CD4-positive, alpha-beta T cell (primary cell): ENCODE data around the gene PRR22. TPM values are rescaled to one million over a fixed set of nuclear protein-coding genes. Genes with fewer than 3 reads are reported as not detected.
"Not testable (repeated sequence)": the region's sequence is repeated elsewhere in the genome, so short reads cannot be mapped to it uniquely, and the experiment has no call there.

ENCODE experiments used
- ATAC-seq: fragments of 200-7000 bp; cut with Tn5 transposase; one replicate; pipeline ENCODE4 v1.10.0; 2022; ENCODE audit warnings: mild to moderate bottlenecking; ENCODE audit not compliant: poor library complexity
- CTCF ChIA-PET: fragments of 350-600 bp; sonication (Branson Sonifier 250); formaldehyde crosslinking; loops from one replicate; lab custom pipeline; 2021; ENCODE audit warnings: antibody characterized with exemption, inconsistent platforms; lab: Charles Lee
- POLR2A ChIA-PET: fragments of 350-600 bp; sonication (Branson Sonifier 250); formaldehyde crosslinking; loops from one replicate; lab custom pipeline; 2021; ENCODE audit warnings: antibody characterized with exemption, inconsistent platforms; lab: Charles Lee
- DNase-seq, 14 experiments: peaks; one replicate each; pipeline ENCODE4 v3.0.0-alpha.2; 2013 to 2020; ENCODE audit warnings: mixed read lengths in 2 of 14
- H3K27ac ChIP-seq, 2 donors: one replicate each; pipeline versions ENCODE4 v1.5.1 to v1.7.0; 2013; ENCODE audit warnings: low read length in 2 of 2, low read depth in 1 of 2, mild to moderate bottlenecking in 1 of 2
- H3K27me3 ChIP-seq, 2 experiments: 1 replicate in 1 of 2; 2 replicates in 1 of 2; pipeline versions ENCODE4 v1.6.1 to v1.7.0; 2013; ENCODE audit warnings: low read length in 2 of 2, control low read depth in 1 of 2, mild to moderate bottlenecking in 1 of 2, moderate library complexity in 1 of 2; ENCODE audit not compliant: insufficient read depth in 2 of 2, control insufficient read depth in 1 of 2
- H3K36me3 ChIP-seq: one replicate; pipeline ENCODE4 v1.6.1; 2013; ENCODE audit warnings: low read length, control low read depth; ENCODE audit not compliant: insufficient read depth
- H3K4me1 ChIP-seq: one replicate; pipeline ENCODE4 v1.6.1; 2013; ENCODE audit warnings: low read length, control low read depth; ENCODE audit not compliant: insufficient read depth
- H3K4me3 ChIP-seq: one replicate; pipeline ENCODE4 v1.5.1; 2013; ENCODE audit warnings: mild to moderate bottlenecking, low read length, moderate library complexity
- H3K9me3 ChIP-seq, 2 experiments: 1 replicate in 1 of 2; 2 replicates in 1 of 2; pipeline versions ENCODE4 v1.6.1 to v1.7.0; 2013; ENCODE audit warnings: low read length in 2 of 2, mild to moderate bottlenecking in 2 of 2, control low read depth in 1 of 2, moderate library complexity in 1 of 2; ENCODE audit not compliant: control insufficient read depth in 1 of 2, insufficient read depth in 1 of 2
- H3K27ac Mint-ChIP-seq: one replicate; pipeline ENCODE4 v1.8.0; 2020; ENCODE audit warnings: mixed read lengths
- H3K27me3 Mint-ChIP-seq: one replicate; pipeline ENCODE4 v1.8.0; 2021; ENCODE audit warnings: mixed read lengths
- H3K36me3 Mint-ChIP-seq: one replicate; pipeline ENCODE4 v1.8.0; 2021; ENCODE audit warnings: low read depth, mixed read lengths
- H3K4me1 Mint-ChIP-seq: one replicate; pipeline ENCODE4 v1.8.0; 2021; ENCODE audit warnings: low read depth, mixed read lengths
- H3K4me3 Mint-ChIP-seq: one replicate; pipeline ENCODE4 v1.8.0; 2020; ENCODE audit warnings: mild to moderate bottlenecking, mixed read lengths
- H3K9me3 Mint-ChIP-seq: one replicate; pipeline ENCODE4 v1.8.0; 2020; ENCODE audit warnings: mixed read lengths
- CTCF ChIP-seq: fragments of 200-600 bp; IDR thresholded peaks from one replicate; pipeline ENCODE4 v1.8.0; 2022; ENCODE audit warnings: antibody characterized with exemption, mild to moderate bottlenecking
- intact Hi-C, 2 experiments: fragments of 100-400 bp; cut with DNase I in 1 of 2; cut with micrococcal nuclease in 1 of 2; formaldehyde crosslinking; loops; one replicate each; pipeline versions ENCODE4 v1.15.1 to v1.9.0; 2023 to 2025; cut with DNase I, micrococcal nuclease
- total RNA-seq, 174 experiments: library from RNA in 2 of 174; stranded (reverse) in 2 of 174; gene quantifications; one replicate each; pipeline ENCODE4 v1.2.3 and lab custom pipeline; 2021 to 2026

Gene PRR22
- total RNA-seq, 2 experiments from 2014 or later: 3.1 to 4.9 TPM

GRCh38 chr19:5782945-5783919 is 1.3 kb downstream of the PRR22 start:
- no peak overlapping the region for H3K4me3 Mint-ChIP-seq
- ChIA-PET CTCF (no interaction called here), POLR2A (no interaction called here)
- TF ChIP-seq CTCF: no peak
- H3K36me3 Mint-ChIP-seq: peaks cover 25% of the 10 kb centered on the region
- Histone ChIP-seq H3K27ac (no peak overlapping the region), H3K4me3 (no peak overlapping the region), H3K4me1 (peaks cover under 1% of the 10 kb centered on the region), H3K27me3 (no peaks in the 10 kb centered on the region), H3K9me3 (peaks cover 0 to 6% of the 10 kb centered on the region in 2 experiments), H3K36me3 (peaks cover 42% of the 10 kb centered on the region)
- no peaks in the 10 kb centered on the region for H3K27me3 Mint-ChIP-seq
- no peak overlapping the region for H3K27ac Mint-ChIP-seq
- DNase-seq (no peak), ATAC-seq (no peak)
- no peaks in the 10 kb centered on the region for H3K4me1 Mint-ChIP-seq
- no peaks in the 10 kb centered on the region for H3K9me3 Mint-ChIP-seq
- intact Hi-C loops: no loop called here

- intact Hi-C loops: no loop called here
- ChIA-PET POLR2A (no interaction called here), CTCF (no interaction called here)
- H3K4me3 Mint-ChIP-seq: no peak overlapping the region
- H3K27ac ChIP-seq: no peak overlapping the region
- no peaks in the 10 kb centered on the region for H3K4me1 Mint-ChIP-seq
- no peak for ATAC-seq
- H3K9me3 Mint-ChIP-seq: no peaks in the 10 kb centered on the region
- peaks cover 0 to 6% of the 10 kb centered on the region in 2 experiments for H3K9me3 ChIP-seq
- peaks cover 21% of the 10 kb centered on the region for H3K36me3 Mint-ChIP-seq
- no peaks in the 10 kb centered on the region for H3K27me3 ChIP-seq
- H3K27me3 Mint-ChIP-seq: no peaks in the 10 kb centered on the region
- DNase-seq: no peak
- no peak overlapping the region for H3K27ac Mint-ChIP-seq
- H3K36me3 ChIP-seq: peaks cover 33% of the 10 kb centered on the region
- no peak overlapping the region for H3K4me3 ChIP-seq
- no peak for TF ChIP-seq CTCF
- H3K4me1 ChIP-seq: no peaks in the 10 kb centered on the region
Observed at GRCh38 chr19:5782322-5782721, 2.2 kb downstream of the PRR22 start.

- H3K9me3 Mint-ChIP-seq, H3K27ac ChIP-seq, H3K27me3 ChIP-seq, CTCF ChIA-PET, H3K4me1 Mint-ChIP-seq, POLR2A ChIA-PET, intact Hi-C loops, H3K9me3 ChIP-seq, H3K27me3 Mint-ChIP-seq, H3K4me3 ChIP-seq, H3K4me3 Mint-ChIP-seq, DNase-seq, ATAC-seq, H3K27ac Mint-ChIP-seq, H3K36me3 Mint-ChIP-seq, H3K4me1 ChIP-seq: not testable (repeated sequence)
- H3K36me3 ChIP-seq: peaks cover 19% of the 10 kb centered on the region
Observed at GRCh38 chr19:5780916-5781315, 3.6 kb downstream of the PRR22 start.
